Lower lobe of right lung (tissue), 2 donors: Measurements from ENCODE around the gene DCC. TPM values are rescaled to one million over a fixed set of nuclear protein-coding genes. Genes with fewer than 3 reads are reported as not detected.

Source experiments
- ATAC-seq, 2 donors: fragments of 200-7000 bp; cut with Tn5 transposase; one replicate each; pipeline ENCODE4 v1.9.1; 2020 to 2022; ENCODE audit warnings: mild to moderate bottlenecking in 2 of 2, moderate library complexity in 2 of 2
- DNase-seq: peaks from one replicate; pipeline ENCODE4 v3.0.0-alpha.2; 2020
- H3K27ac ChIP-seq: fragments of 200-600 bp; one replicate; pipeline ENCODE4 v1.8.0; 2022
- H3K27me3 ChIP-seq: fragments of 200-600 bp; one replicate; pipeline ENCODE4 v1.8.0; 2022; ENCODE audit warnings: low read depth
- H3K36me3 ChIP-seq: fragments of 200-600 bp; one replicate; pipeline ENCODE4 v1.8.0; 2022; ENCODE audit warnings: mild to moderate bottlenecking
- H3K4me1 ChIP-seq: fragments of 200-600 bp; one replicate; pipeline ENCODE4 v1.8.0; 2022
- H3K4me3 ChIP-seq: fragments of 200-600 bp; one replicate; pipeline ENCODE4 v1.8.0; 2022; ENCODE audit warnings: mild to moderate bottlenecking
- H3K9me3 ChIP-seq: fragments of 200-600 bp; one replicate; pipeline ENCODE4 v1.8.0; 2022
- CTCF ChIP-seq: fragments of 200-600 bp; IDR thresholded peaks from one replicate; pipeline ENCODE4 v1.8.0; 2022; ENCODE audit warnings: antibody characterized with exemption, mild to moderate bottlenecking
- intact Hi-C: fragments of 100-400 bp; cut with DNase I; formaldehyde crosslinking; loops from one replicate; pipeline ENCODE4 v1.11.0; 2022
- total RNA-seq: library from RNA; stranded (reverse); fragmentation: NEBNext Ultra II Directional; extraction: Animal tissue kit (Norgen Biotek cat#: 25700); gene quantifications from one replicate; pipeline ENCODE4 v1.2.1, GENCODE V29; 2021
- donor health status: DM: no; HTN: yes; CAD: no; lungs with severe emphysema.

Gene DCC
- total RNA-seq, 1 donor from 2014 or later, result 4.5 TPM

- ATAC-seq (no peak), DNase-seq (no peak)
- Histone ChIP-seq H3K27ac (no peak overlapping the region), H3K36me3 (no peaks in the 10 kb centered on the region), H3K27me3 (no peaks in the 10 kb centered on the region), H3K4me3 (no peak overlapping the region), H3K9me3 (no peaks in the 10 kb centered on the region), H3K4me1 (no peaks in the 10 kb centered on the region)
- intact Hi-C loops, result no loop called here
- TF ChIP-seq CTCF, result no peak
Observed at GRCh38 chr18:53281406-53281805, 941.4 kb downstream of the DCC start.

GRCh38 chr18:53283708-53284107 is 943.7 kb downstream of the DCC start:
- no peak overlapping the region for H3K27ac ChIP-seq
- no peaks in the 10 kb centered on the region for H3K9me3 ChIP-seq
- intact Hi-C loops, result no loop called here
- no peak overlapping the region for H3K4me3 ChIP-seq
- DNase-seq (no peak), ATAC-seq (no peak)
- H3K27me3 ChIP-seq, result no peaks in the 10 kb centered on the region
- no peak for TF ChIP-seq CTCF
- no peaks in the 10 kb centered on the region for H3K4me1 ChIP-seq
- H3K36me3 ChIP-seq, result no peaks in the 10 kb centered on the region

GRCh38 chr18:53305461-53305860 is 965.5 kb downstream of the DCC start:
- no peaks in the 10 kb centered on the region for H3K36me3 ChIP-seq
- intact Hi-C loops, result no loop called here
- H3K27ac ChIP-seq, result no peak overlapping the region
- no peak for TF ChIP-seq CTCF
- H3K9me3 ChIP-seq, result peaks cover under 1% of the 10 kb centered on the region
- no peaks in the 10 kb centered on the region for H3K4me1 ChIP-seq
- DNase-seq (no peak), ATAC-seq (no peak)
- H3K4me3 ChIP-seq, result no peak overlapping the region
- H3K27me3 ChIP-seq, result no peaks in the 10 kb centered on the region

- no peak for ATAC-seq
- intact Hi-C loops, result no loop called here
- no peaks in the 10 kb centered on the region for H3K27me3 ChIP-seq
- no peaks in the 10 kb centered on the region for H3K9me3 ChIP-seq
- no peaks in the 10 kb centered on the region for H3K36me3 ChIP-seq
- no peak overlapping the region for H3K4me3 ChIP-seq
- H3K4me1 ChIP-seq, result no peaks in the 10 kb centered on the region
- H3K27ac ChIP-seq, result no peak overlapping the region
- no peak for TF ChIP-seq CTCF
- no peak for DNase-seq
Observed at GRCh38 chr18:53319628-53320027, 979.6 kb downstream of the DCC start.

GRCh38 chr18:53322163-53322562 is 982.2 kb downstream of the DCC start:
- no peak for TF ChIP-seq CTCF
- H3K4me3 ChIP-seq, result no peak overlapping the region
- intact Hi-C loops, result no loop called here

GRCh38 chr18:53324353-53324752 is 984.4 kb downstream of the DCC start:
- intact Hi-C loops, result no loop called here
- Histone ChIP-seq H3K4me3 (no peak overlapping the region), H3K27ac (no peak overlapping the region), H3K4me1 (no peaks in the 10 kb centered on the region), H3K27me3 (no peaks in the 10 kb centered on the region), H3K36me3 (no peaks in the 10 kb centered on the region), H3K9me3 (no peaks in the 10 kb centered on the region)
- ATAC-seq (no peak), DNase-seq (no peak)
- no peak for TF ChIP-seq CTCF

More at GRCh38 chr18:53322163-53322562, 982.2 kb downstream of the DCC start:
- H3K4me1 ChIP-seq, result no peaks in the 10 kb centered on the region
- H3K27ac ChIP-seq, result no peak overlapping the region
- no peaks in the 10 kb centered on the region for H3K27me3 ChIP-seq
- H3K36me3 ChIP-seq, result no peaks in the 10 kb centered on the region
- ATAC-seq, result no peak
- H3K9me3 ChIP-seq, result no peaks in the 10 kb centered on the region
- DNase-seq, result no peak
